Mucosa of descending colon (tissue), 3 donors: ENCODE measurements around the gene PHACTR1. TPM values are rescaled to one million over a fixed set of nuclear protein-coding genes. Genes with fewer than 3 reads are reported as not detected.

ENCODE experiments used
- ATAC-seq: fragments of 200-7000 bp; cut with Tn5 transposase; one replicate; pipeline ENCODE4 v1.9.1; 2020; ENCODE audit warnings: mild to moderate bottlenecking, moderate library complexity
- DNase-seq, 3 donors: peaks; one replicate each; pipeline ENCODE4 v3.0.0-alpha.2; 2020
- H3K36me3 ChIP-seq: fragments of 200-600 bp; one replicate; pipeline ENCODE4 v1.8.0; 2021; ENCODE audit warnings: low read depth, mild to moderate bottlenecking
- H3K4me1 ChIP-seq: fragments of 200-600 bp; one replicate; pipeline ENCODE4 v1.8.0; 2021; ENCODE audit warnings: low read depth, mild to moderate bottlenecking
- H3K4me3 ChIP-seq: fragments of 200-600 bp; one replicate; pipeline ENCODE4 v1.8.0; 2021; ENCODE audit warnings: mild to moderate bottlenecking
- H3K9me3 ChIP-seq: fragments of 200-600 bp; one replicate; pipeline ENCODE4 v1.8.0; 2021; ENCODE audit warnings: mild to moderate bottlenecking
- CTCF ChIP-seq: fragments of 200-600 bp; IDR thresholded peaks from one replicate; pipeline ENCODE4 v1.8.0; 2022; ENCODE audit warnings: antibody characterized with exemption, mild to moderate bottlenecking
- intact Hi-C, 2 donors: fragments of 100-400 bp; cut with DNase I in 1 of 2; cut with micrococcal nuclease in 1 of 2; formaldehyde crosslinking; loops; one replicate each; pipeline versions ENCODE4 v1.11.0 to v1.11.1; 2022; cut with DNase I, micrococcal nuclease
- total RNA-seq, 3 donors: library from RNA; stranded (reverse); fragmentation: NEBNext Ultra II Directional in 2 of 3; extraction: Animal tissue kit (Norgen Biotek cat#: 25700) in 2 of 3; gene quantifications; one replicate each; pipeline versions ENCODE4 v1.2.1 to v1.2.4, GENCODE V29; 2021 to 2023
- donor health status: DM: no; HTN: no; CAD: no; lungs with moderate emphysema.
- donor health status: DM: no; HTN: no; CAD: no.
- donor health status: DM: no; HTN: yes; CAD: no.

The PHACTR1 gene
- total RNA-seq, 3 donors from 2014 or later = 2.7 to 4.7 (median 3.1) TPM

DNA sequence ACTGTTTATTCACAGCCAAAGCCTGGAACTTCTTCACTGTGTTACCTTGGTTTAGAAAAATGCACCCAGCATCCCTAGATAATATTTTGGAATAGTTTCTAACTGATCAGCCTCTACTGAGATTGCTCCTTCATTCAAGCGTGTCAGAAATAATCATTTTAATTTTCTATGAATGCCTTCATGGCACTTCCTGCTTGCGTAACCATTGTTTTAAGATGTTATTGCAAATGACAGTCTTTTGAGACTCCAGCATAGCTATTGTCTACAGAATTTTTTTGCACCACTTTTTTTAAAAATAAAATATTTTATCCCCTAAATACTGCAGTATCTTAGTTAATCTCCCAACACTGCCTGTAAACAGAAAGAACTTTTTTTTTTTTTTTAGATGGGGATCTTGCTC lies 213.1 kb downstream of the PHACTR1 start:
- Histone ChIP-seq H3K4me3 (no peak overlapping the region), H3K9me3 (no peaks in the 10 kb centered on the region), H3K36me3 (no peaks in the 10 kb centered on the region), H3K4me1 (no peaks in the 10 kb centered on the region)
- no peak for TF ChIP-seq CTCF
- DNase-seq (no peak), ATAC-seq (no peak)
- intact Hi-C loops = no loop called here

DNA sequence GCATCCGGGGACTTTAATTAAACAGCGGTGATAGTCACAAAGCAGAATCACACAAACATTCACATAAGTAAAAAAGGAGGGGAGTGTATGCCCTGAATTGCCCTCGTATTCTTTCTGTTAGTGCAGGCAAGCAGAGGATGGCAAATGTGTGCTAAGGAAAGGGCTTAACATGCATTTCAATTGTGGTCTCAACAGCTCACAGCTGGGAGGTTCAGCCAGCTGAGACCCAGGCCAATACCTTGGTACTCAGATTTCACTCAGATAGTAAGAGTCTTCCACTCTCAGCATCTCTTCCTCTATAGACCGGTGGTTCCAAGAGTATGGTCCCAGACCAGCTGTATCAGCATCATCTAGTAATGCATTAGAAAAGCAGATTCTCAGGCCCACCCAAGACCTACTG lies 215.1 kb downstream of the PHACTR1 start:
- H3K4me1 ChIP-seq = no peaks in the 10 kb centered on the region
- intact Hi-C loops = no loop called here
- DNase-seq (no peak), ATAC-seq (no peak)
- TF ChIP-seq CTCF = no peak
- H3K9me3 ChIP-seq = no peaks in the 10 kb centered on the region
- H3K36me3 ChIP-seq = no peaks in the 10 kb centered on the region
- no peak overlapping the region for H3K4me3 ChIP-seq

GRCh38 chr6:12935637-12936036 lies 219.1 kb downstream of the PHACTR1 start:
- Histone ChIP-seq H3K9me3 (no peaks in the 10 kb centered on the region), H3K4me3 (no peak overlapping the region), H3K36me3 (no peaks in the 10 kb centered on the region), H3K4me1 (no peaks in the 10 kb centered on the region)
- TF ChIP-seq CTCF = no peak
- intact Hi-C loops = no loop called here
- ATAC-seq (no peak), DNase-seq (no peak)

GRCh38 chr6:12937971-12938370 lies 221.4 kb downstream of the PHACTR1 start:
- Histone ChIP-seq H3K36me3 (no peaks in the 10 kb centered on the region), H3K4me3 (no peak overlapping the region), H3K4me1 (no peaks in the 10 kb centered on the region), H3K9me3 (no peaks in the 10 kb centered on the region)
- ATAC-seq (no peak), DNase-seq (no peak)
- TF ChIP-seq CTCF = no peak
- intact Hi-C loops = no loop called here

DNA sequence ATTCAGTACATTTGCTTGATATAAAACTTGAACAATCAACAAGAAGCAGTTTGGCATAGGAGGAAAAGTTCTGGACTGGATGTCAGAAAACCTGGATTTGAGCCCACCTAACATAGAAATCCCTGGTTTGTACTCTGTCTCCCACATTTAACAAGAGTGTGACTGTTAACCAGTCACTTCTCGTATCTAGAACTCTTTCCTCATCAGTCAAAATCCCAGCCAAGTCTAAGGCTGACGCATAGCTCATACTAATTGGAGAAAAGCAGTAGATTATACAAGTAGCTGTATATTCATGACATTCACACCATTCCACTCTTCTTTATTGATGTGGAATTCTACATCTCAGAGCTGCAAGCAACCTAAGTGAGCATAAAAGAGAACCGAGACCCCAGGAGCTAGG lies 222.7 kb downstream of the PHACTR1 start:
- H3K9me3 ChIP-seq = no peaks in the 10 kb centered on the region
- no peaks in the 10 kb centered on the region for H3K4me1 ChIP-seq
- TF ChIP-seq CTCF = no peak
- no peak overlapping the region for H3K4me3 ChIP-seq
- H3K36me3 ChIP-seq = no peaks in the 10 kb centered on the region
- ATAC-seq (no peak), DNase-seq (no peak)
- intact Hi-C loops = no loop called here

GRCh38 chr6:12941422-12941821 lies 224.9 kb downstream of the PHACTR1 start:
- no peak overlapping the region for H3K4me3 ChIP-seq
- ATAC-seq = no peak
- no peaks in the 10 kb centered on the region for H3K9me3 ChIP-seq
- intact Hi-C loops = no loop called here
- no peaks in the 10 kb centered on the region for H3K36me3 ChIP-seq
- no peak for DNase-seq
- no peaks in the 10 kb centered on the region for H3K4me1 ChIP-seq
- no peak for TF ChIP-seq CTCF
